Measurements from ENCODE around the gene CTSD. TPM values are rescaled to one million over a fixed set of nuclear protein-coding genes. Genes with fewer than 3 reads are reported as not detected.

CTSD gene
- polyA plus RNA-seq, 1 of the 3 experiments (the other 2 are of a cell fraction) = 187 TPM

DNA sequence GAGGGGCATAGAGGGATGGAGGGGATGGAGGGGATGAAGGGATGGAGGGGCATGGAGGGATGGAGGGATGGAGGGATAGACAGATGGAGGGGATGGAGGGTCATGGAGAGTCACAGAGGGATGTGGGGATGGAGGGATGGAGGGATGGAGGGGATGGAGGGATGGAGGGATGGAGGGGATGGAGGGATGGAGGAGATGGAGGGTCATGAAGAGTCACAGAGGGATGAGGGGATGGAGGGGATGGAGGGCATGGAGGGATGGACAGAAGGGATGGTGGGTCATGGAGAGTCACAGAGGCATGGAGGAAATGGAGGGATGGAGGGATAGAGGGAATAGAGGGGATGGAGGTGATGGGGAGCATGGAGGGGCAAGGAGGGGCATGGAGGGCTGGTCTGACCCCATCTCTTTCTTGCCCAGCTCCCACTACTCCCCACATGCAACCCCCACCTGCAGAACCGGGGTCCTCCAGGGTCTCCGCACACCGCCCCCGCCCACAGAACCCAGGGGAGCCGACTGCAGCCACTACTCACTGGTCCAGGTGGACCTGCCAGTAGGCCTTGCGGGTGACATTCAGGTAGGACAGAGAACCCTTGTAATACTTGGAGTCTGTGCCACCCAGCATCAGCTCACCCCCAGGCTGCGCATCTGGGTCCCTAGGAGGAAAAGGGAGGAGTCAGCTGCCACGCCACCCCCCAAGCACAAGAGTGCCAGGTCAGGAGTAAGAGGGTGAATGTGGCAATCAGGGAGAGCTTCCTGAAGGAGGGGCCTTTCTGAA, 9.2 kb downstream of the CTSD start:
- CTCF ChIA-PET = interaction anchor here (1.0 to 1.1 kb wide), 4 partner anchors 10 to 61 kb away, joined by 3 to 4 read pairs (median 3); no protein-coding TSS in a partner anchor
- H4K20me1 ChIP-seq (ENCODE audit: insufficient read depth) = 0 out of 2 replicates have a peak, but pooled peaks cover 3% of the 10 kb centered on the region
- no peak overlapping the region for H3K27ac ChIP-seq (ENCODE audit: low read depth in 2 of 2, low read length in 1 of 2)
- DNase-seq = no peak
- TF ChIP-seq, protein P1, sequence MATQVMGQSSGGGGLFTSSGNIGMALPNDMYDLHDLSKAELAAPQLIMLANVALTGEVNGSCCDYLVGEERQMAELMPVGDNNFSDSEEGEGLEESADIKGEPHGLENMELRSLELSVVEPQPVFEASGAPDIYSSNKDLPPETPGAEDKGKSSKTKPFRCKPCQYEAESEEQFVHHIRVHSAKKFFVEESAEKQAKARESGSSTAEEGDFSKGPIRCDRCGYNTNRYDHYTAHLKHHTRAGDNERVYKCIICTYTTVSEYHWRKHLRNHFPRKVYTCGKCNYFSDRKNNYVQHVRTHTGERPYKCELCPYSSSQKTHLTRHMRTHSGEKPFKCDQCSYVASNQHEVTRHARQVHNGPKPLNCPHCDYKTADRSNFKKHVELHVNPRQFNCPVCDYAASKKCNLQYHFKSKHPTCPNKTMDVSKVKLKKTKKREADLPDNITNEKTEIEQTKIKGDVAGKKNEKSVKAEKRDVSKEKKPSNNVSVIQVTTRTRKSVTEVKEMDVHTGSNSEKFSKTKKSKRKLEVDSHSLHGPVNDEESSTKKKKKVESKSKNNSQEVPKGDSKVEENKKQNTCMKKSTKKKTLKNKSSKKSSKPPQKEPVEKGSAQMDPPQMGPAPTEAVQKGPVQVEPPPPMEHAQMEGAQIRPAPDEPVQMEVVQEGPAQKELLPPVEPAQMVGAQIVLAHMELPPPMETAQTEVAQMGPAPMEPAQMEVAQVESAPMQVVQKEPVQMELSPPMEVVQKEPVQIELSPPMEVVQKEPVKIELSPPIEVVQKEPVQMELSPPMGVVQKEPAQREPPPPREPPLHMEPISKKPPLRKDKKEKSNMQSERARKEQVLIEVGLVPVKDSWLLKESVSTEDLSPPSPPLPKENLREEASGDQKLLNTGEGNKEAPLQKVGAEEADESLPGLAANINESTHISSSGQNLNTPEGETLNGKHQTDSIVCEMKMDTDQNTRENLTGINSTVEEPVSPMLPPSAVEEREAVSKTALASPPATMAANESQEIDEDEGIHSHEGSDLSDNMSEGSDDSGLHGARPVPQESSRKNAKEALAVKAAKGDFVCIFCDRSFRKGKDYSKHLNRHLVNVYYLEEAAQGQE (IDR thresholded peaks at IDR 0.05; ENCODE audit: low read depth, low read length) = no peak
- TF ChIP-seq ELF1 (IDR thresholded peaks at IDR 0.05) (no peak), RFX5 (IDR thresholded peaks at IDR 0.05; ENCODE audit: low read length) (no peak), RXRA (IDR thresholded peaks at IDR 0.05; ENCODE audit: borderline replicate concordance, low read depth) (no peak), EZH2phosphoT487 (IDR thresholded peaks at IDR 0.05; ENCODE audit: borderline replicate concordance, low read depth) (no peak), MXI1 (IDR thresholded peaks at IDR 0.05; ENCODE audit: low read depth, low read length) (no peak), SMC3 (IDR thresholded peaks at IDR 0.05; ENCODE audit: low read depth, low read length) (no peak), POLR2AphosphoS5 (IDR thresholded peaks at IDR 0.05; ENCODE audit: low read depth, low read length) (no peak), JUND (IDR thresholded peaks at IDR 0.05) (no peak), NRF1 (IDR thresholded peaks at IDR 0.05; ENCODE audit: low read depth, low read length) (no peak), FOSL2 (IDR thresholded peaks at IDR 0.05; ENCODE audit: borderline replicate concordance, low read depth) (no peak)
- TF ChIP-seq, protein P2, sequence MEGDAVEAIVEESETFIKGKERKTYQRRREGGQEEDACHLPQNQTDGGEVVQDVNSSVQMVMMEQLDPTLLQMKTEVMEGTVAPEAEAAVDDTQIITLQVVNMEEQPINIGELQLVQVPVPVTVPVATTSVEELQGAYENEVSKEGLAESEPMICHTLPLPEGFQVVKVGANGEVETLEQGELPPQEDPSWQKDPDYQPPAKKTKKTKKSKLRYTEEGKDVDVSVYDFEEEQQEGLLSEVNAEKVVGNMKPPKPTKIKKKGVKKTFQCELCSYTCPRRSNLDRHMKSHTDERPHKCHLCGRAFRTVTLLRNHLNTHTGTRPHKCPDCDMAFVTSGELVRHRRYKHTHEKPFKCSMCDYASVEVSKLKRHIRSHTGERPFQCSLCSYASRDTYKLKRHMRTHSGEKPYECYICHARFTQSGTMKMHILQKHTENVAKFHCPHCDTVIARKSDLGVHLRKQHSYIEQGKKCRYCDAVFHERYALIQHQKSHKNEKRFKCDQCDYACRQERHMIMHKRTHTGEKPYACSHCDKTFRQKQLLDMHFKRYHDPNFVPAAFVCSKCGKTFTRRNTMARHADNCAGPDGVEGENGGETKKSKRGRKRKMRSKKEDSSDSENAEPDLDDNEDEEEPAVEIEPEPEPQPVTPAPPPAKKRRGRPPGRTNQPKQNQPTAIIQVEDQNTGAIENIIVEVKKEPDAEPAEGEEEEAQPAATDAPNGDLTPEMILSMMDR (IDR thresholded peaks at IDR 0.05) = no peak
- H3F3A ChIP-seq (replicated peaks; ENCODE audit: insufficient read depth) = no peaks in the 10 kb centered on the region
- H2AFZ ChIP-seq (ENCODE audit: low read depth) = no peak overlapping the region
- peaks cover 0 to 32% of the 10 kb centered on the region in 2 experiments for H3K36me3 ChIP-seq (replicated peaks in 1 of 2; ENCODE audit: control insufficient read depth in 1 of 2, insufficient read depth in 2 of 2, low read length in 1 of 2)
- WGBS (ENCODE audit: low lambda C conversion rate) = 92% methylated on average over 4 of the region's 8 CpGs
- POLR2A ChIA-PET = no interaction called here
- no peaks in the 10 kb centered on the region for H3K9me3 ChIP-seq
- H3K9ac ChIP-seq = no peak overlapping the region
- H3K27me3 ChIP-seq (ENCODE audit: insufficient read depth) = no peaks in the 10 kb centered on the region
- H3K4me1 ChIP-seq (ENCODE audit: control insufficient read depth in 1 of 2, insufficient read depth in 2 of 2, low read depth in 1 of 2, low read length in 1 of 2) = peaks cover 0 to 39% of the 10 kb centered on the region in 2 experiments; a peak in 1 of 4 replicates
- H3K79me2 ChIP-seq (ENCODE audit: insufficient read depth) = no peaks in the 10 kb centered on the region
- no peak overlapping the region for H3K4me3 ChIP-seq (ENCODE audit: low read depth in 2 of 2, low read length in 1 of 2)
- H3K4me2 ChIP-seq = no peak overlapping the region
- H3K9me2 ChIP-seq = no peaks in the 10 kb centered on the region
